CD1c-positive myeloid dendritic cell (primary cell): Measurements from ENCODE around the gene KCNMB2.

ENCODE experiments used
- DNase-seq: peaks from one replicate; pipeline ENCODE4 v3.0.0-alpha.2; 2016; ENCODE audit errors: extremely low spot score

The KCNMB2 gene

GRCh38 chr3:178646186-178646862 lies 110.1 kb downstream of the KCNMB2 start:
- no peak for DNase-seq

GRCh38 chr3:178655488-178655887 lies 119.3 kb downstream of the KCNMB2 start:
- DNase-seq, result no peak

GRCh38 chr3:178658694-178659325 lies 122.6 kb downstream of the KCNMB2 start:
- DNase-seq, result no peak

GRCh38 chr3:178663201-178663934 lies 127.1 kb downstream of the KCNMB2 start:
- DNase-seq, result no peak

- no peak for DNase-seq
These were observed 129.5 kb downstream of the KCNMB2 start for GRCh38 chr3:178665747-178666146.

- no peak for DNase-seq
These were observed 132.9 kb downstream of the KCNMB2 start for GRCh38 chr3:178669022-178669601.

GRCh38 chr3:178669758-178670157 lies 133.5 kb downstream of the KCNMB2 start:
- DNase-seq, result no peak

GRCh38 chr3:178671377-178671776 lies 135.1 kb downstream of the KCNMB2 start:
- DNase-seq, result no peak

GRCh38 chr3:178671791-178672190 lies 135.6 kb downstream of the KCNMB2 start:
- DNase-seq, result no peak

- DNase-seq, result no peak
These were observed 136.0 kb downstream of the KCNMB2 start for GRCh38 chr3:178672275-178672674.

GRCh38 chr3:178673529-178673928 lies 137.3 kb downstream of the KCNMB2 start:
- DNase-seq, result no peak

GRCh38 chr3:178676077-178676476 lies 139.8 kb downstream of the KCNMB2 start:
- no peak for DNase-seq

- no peak for DNase-seq
These were observed 140.9 kb downstream of the KCNMB2 start for GRCh38 chr3:178676942-178677790.

- no peak for DNase-seq
These were observed 141.7 kb downstream of the KCNMB2 start for GRCh38 chr3:178677961-178678360.

GRCh38 chr3:178680037-178680436 lies 143.8 kb downstream of the KCNMB2 start:
- DNase-seq, result no peak

- no peak for DNase-seq
These were observed 144.3 kb downstream of the KCNMB2 start for GRCh38 chr3:178680489-178680888.

GRCh38 chr3:178684881-178685590 lies 148.8 kb downstream of the KCNMB2 start:
- DNase-seq, result no peak

- no peak for DNase-seq
These were observed 149.3 kb downstream of the KCNMB2 start for GRCh38 chr3:178685591-178685906.

GRCh38 chr3:178686826-178687225 lies 150.6 kb downstream of the KCNMB2 start:
- no peak for DNase-seq

GRCh38 chr3:178690571-178690970 lies 154.3 kb downstream of the KCNMB2 start:
- DNase-seq, result no peak

- no peak for DNase-seq
These were observed 163.1 kb downstream of the KCNMB2 start for GRCh38 chr3:178699364-178699763.
